Ectodermal cell (in vitro differentiated cells): Measurements from ENCODE around the gene LAMA2.

Source experiments
- H3K27ac ChIP-seq: 2 replicates; pipeline ENCODE4 v1.7.0; 2013; ENCODE audit warnings: mild to moderate bottlenecking, low read depth, low read length; ENCODE audit not compliant: insufficient read depth, poor library complexity, severe bottlenecking
- H3K27me3 ChIP-seq: 2 replicates; pipeline ENCODE4 v1.7.0; 2013; ENCODE audit warnings: mild to moderate bottlenecking, low read length; ENCODE audit not compliant: insufficient read depth, control insufficient read depth, poor library complexity, severe bottlenecking
- H3K36me3 ChIP-seq: one replicate; pipeline ENCODE4 v1.7.0; 2013; ENCODE audit warnings: low read length; ENCODE audit not compliant: control insufficient read depth, insufficient read depth
- H3K4me1 ChIP-seq: one replicate; pipeline ENCODE4 v1.7.0; 2013; ENCODE audit warnings: low read length; ENCODE audit not compliant: control insufficient read depth, insufficient read depth
- H3K4me3 ChIP-seq: 2 replicates; pipeline ENCODE4 v1.7.0; 2013; ENCODE audit warnings: low read depth, low read length, control low read depth; ENCODE audit not compliant: insufficient read depth
- H3K9me3 ChIP-seq: 2 replicates; pipeline ENCODE4 v1.7.0; 2013; ENCODE audit warnings: mild to moderate bottlenecking, low read length, moderate library complexity; ENCODE audit not compliant: control insufficient read depth
- WGBS, 2 experiments: methylation state at CpG; one replicate each; pipeline ENCODE4 v1.1.7; 2013; ENCODE audit warnings: missing lambda C conversion rate in 2 of 2; 5-methylcytosine and 5-hydroxymethylcytosine counted together

Gene LAMA2

DNA sequence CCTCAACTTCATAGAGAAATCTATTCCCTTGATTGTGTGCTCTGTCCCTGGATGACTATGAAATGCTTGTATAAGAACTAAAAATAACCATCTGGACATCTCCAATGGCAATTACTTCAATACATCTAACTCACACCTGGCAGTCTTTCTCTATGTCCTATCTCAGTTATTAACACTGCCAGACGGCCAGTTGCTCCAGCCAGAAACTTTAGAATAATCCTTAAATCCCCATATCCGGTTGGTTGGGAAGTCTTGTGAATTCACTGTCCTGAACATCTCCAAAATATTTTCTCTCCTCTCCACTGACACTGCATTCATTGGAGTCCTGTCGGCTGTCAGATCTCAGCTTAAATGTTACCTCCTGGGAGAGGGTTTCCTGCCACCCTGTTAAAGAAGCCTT is 12.2 kb upstream of the LAMA2 start:
- H3K27ac ChIP-seq, result no peak overlapping the region
- 86 to 91% methylated on average over 3 of the region's 3 CpGs for WGBS, 2 experiments
- H3K27me3 ChIP-seq, result no peaks in the 10 kb centered on the region

DNA sequence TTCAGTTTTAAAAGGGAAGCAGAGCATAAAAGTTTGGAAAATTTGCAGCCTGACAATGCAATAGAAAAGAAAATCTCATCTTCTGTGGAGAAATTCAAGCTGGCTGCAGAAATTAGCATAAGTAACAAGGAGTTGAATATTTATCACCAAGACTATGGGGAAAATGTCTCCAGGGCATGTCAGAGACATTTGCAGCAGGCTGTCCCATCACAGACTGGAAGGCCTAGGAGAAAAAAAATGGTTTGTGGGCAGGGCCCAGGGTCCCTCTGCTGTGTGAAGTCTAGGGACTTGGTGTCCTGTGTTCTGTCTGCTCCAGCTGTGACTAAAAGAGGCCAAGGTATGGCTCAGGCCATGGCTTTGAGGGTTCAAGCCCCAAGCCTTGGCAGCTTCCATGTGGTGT is 8.1 kb upstream of the LAMA2 start:
- Histone ChIP-seq H3K36me3 (no peaks in the 10 kb centered on the region), H3K27ac (no peak overlapping the region), H3K9me3 (no peaks in the 10 kb centered on the region), H3K27me3 (no peaks in the 10 kb centered on the region), H3K4me3 (no peak overlapping the region), H3K4me1 (no peaks in the 10 kb centered on the region)

More for the DNA sequence above, 12.2 kb upstream of the LAMA2 start:
- H3K9me3 ChIP-seq, result no peaks in the 10 kb centered on the region
- no peaks in the 10 kb centered on the region for H3K4me1 ChIP-seq
- H3K36me3 ChIP-seq, result no peaks in the 10 kb centered on the region
- H3K4me3 ChIP-seq, result no peak overlapping the region

DNA sequence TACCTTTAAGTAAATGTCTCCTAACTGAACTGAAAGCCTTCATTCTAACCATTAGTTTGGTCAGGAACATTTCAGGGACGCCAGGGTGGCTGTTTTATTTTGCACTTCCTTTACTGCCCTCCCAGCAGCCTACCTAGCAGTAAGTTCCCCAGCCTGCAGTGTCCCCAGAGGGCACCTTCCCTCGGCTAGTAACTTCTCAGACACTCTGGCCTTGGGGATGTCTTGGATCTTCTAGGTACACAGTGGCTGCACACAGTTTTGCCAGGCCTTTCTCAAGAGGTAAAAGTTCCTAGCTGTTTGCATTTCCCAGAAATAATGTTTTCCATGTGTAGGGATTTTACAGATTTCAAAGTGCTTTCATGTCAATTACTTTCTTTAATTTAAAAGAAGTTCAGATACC is 378 bp upstream of the LAMA2 start:
- Histone ChIP-seq H3K36me3 (no peaks in the 10 kb centered on the region), H3K9me3 (no peaks in the 10 kb centered on the region), H3K27ac (no peak overlapping the region), H3K4me3 (no peak overlapping the region), H3K4me1 (no peaks in the 10 kb centered on the region), H3K27me3 (peaks cover 14% of the 10 kb centered on the region)
- 50 to 54% methylated on average over 2 of the region's 2 CpGs for WGBS, 2 experiments

DNA sequence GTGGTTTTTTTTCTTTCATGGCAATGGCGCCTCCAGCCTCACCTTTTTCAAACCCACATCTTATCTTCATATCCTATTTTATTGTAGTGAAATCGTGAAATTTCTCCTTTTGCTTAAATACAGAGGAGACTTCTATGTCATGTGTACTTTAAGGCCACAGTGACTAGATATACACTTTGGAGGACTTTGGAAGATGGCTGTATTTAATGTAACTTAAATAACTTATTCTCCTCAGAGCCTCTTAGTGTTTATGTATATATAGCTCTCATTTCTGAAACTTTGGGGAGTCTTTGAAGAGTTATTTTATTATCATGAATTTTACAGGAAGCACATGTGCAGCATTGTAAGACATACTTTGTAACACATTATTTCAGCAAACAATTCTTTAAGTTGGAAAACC is 968 bp downstream of the LAMA2 start:
- Histone ChIP-seq H3K4me3 (no peak overlapping the region), H3K36me3 (no peaks in the 10 kb centered on the region), H3K27me3 (peaks cover 14% of the 10 kb centered on the region), H3K27ac (no peak overlapping the region), H3K4me1 (no peaks in the 10 kb centered on the region), H3K9me3 (no peaks in the 10 kb centered on the region)
- 83% methylated on average over 2 of the region's 2 CpGs; no CpG with 5 or more reads in 1 of the 2 experiments for WGBS, 2 experiments

DNA sequence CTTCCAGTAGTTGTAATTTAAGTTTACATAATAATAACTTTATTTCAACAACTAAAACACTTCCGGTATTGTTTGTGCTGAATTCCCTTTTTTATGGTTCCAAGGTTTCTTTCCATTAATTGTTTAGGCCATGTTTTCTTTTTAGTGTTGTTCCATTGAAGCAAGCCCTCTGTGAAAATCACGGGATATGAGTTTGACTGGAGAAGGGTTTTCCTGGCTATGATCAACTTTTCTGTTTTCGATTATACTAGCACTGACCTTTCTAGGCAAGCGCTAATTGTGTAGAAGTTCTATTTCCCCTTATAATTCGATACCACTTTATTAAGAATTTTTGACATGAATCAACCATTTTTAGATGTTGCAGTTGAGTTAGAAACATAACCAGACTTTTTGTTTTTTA is 2.4 kb downstream of the LAMA2 start:
- peaks cover 14% of the 10 kb centered on the region for H3K27me3 ChIP-seq
- H3K4me3 ChIP-seq, result no peak overlapping the region
- 92 to 99% methylated on average over 1 to 5 of the region's 5 CpGs for WGBS, 2 experiments
- no peaks in the 10 kb centered on the region for H3K9me3 ChIP-seq
- no peaks in the 10 kb centered on the region for H3K4me1 ChIP-seq
- no peaks in the 10 kb centered on the region for H3K36me3 ChIP-seq
- H3K27ac ChIP-seq, result no peak overlapping the region

DNA sequence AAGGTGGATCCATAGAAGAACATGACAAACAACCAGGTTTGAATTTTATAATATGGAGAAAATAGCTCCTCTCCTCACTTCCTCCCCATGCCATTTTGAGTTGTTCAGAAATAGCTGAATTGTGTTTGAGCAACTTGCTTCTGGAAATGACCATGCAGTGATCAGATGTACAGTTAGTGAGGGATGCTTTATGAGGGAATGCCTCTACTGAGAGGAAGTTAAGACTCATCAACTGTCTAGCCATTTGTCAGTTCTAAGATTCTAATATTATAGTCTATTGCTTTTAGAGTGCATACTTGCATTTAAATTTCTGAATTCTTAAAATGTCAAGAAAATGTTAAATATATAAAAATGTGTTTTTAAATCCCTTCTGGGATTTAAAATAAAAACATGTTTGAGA is 3.8 kb downstream of the LAMA2 start:
- Histone ChIP-seq H3K9me3 (no peaks in the 10 kb centered on the region), H3K36me3 (no peaks in the 10 kb centered on the region), H3K27ac (no peak overlapping the region), H3K27me3 (peaks cover 14% of the 10 kb centered on the region), H3K4me3 (no peak overlapping the region), H3K4me1 (no peaks in the 10 kb centered on the region)

DNA sequence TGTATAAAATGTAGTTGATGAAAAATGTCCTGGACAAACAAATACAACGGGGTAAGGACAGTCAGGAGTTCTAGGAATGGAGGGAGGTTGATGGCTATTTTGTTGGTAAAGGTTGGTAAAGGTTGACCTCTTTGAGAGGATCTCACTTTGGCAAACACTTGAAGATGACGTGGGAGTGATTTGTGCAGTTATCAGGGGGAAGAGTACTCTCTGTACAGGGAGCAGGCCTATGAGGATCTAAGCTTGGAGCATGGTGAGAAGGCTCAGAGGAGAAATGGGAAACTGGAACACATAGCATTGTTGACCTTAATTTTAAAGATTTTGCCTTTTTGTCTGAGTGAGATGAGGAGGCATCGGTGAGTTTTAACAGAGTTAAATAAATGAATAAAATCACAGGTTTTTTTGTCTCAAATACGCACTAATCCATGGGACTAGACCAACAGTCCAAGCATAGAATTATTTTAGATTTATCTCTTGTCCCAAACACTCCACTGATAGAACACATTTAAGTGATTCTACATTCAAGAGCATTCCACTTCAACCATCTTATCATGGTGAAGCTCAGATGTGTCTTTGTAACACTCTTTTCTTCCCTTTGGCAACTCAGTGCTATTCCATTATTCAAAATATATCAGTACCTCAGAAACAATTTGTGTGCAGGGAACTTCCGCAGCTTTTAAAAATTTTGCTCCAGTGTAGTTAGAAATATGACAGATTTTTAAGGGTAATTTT is 5.7 kb downstream of the LAMA2 start:
- Histone ChIP-seq H3K4me3 (no peak overlapping the region), H3K27ac (no peak overlapping the region), H3K9me3 (no peaks in the 10 kb centered on the region), H3K4me1 (no peaks in the 10 kb centered on the region), H3K27me3 (peaks cover 4% of the 10 kb centered on the region), H3K36me3 (no peaks in the 10 kb centered on the region)
- WGBS, 2 experiments, result 88 to 95% methylated on average over 4 of the region's 5 CpGs

DNA sequence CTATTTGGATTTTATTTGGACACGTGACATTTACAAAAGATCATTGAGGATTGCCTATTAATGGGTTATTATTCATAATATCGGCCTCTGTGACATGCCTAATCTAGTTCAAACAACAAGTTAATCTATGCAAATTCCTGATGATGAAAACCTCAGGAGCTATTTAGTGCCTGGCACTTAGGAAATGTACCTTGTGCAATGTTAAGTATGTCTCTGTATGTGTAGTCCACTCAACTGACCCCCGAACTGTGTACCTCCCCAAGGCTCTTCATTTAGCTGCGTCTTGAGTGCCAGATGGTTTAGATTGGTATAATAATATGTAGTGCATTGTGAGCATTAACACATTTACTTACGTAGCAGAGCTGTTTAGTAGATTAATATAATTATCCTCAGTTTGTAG is 6.9 kb downstream of the LAMA2 start:
- Histone ChIP-seq H3K9me3 (no peaks in the 10 kb centered on the region), H3K27me3 (no peaks in the 10 kb centered on the region), H3K27ac (no peak overlapping the region), H3K36me3 (no peaks in the 10 kb centered on the region), H3K4me1 (no peaks in the 10 kb centered on the region), H3K4me3 (no peak overlapping the region)
- 90 to 91% methylated on average over 4 to 5 of the region's 5 CpGs for WGBS, 2 experiments

DNA sequence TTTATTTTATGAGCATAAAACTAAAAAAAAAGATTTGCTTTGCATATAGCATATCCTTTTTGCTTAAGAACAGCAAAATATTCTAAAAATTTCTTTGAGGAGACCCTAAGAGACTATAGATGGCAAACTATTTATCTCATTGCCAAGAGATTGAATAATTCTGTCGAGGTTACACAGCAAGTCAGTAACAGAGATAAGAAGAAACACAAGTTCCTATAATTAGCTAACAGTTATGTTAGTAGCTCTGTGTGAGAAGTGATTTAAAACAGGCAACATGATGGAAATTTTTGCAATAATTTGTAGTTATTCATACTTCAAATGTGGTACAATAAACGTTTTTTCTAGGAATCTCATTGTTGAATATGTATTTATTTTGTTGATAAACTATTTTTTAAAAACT is 9.1 kb downstream of the LAMA2 start:
- Histone ChIP-seq H3K36me3 (no peaks in the 10 kb centered on the region), H3K27ac (no peak overlapping the region), H3K4me3 (no peak overlapping the region), H3K27me3 (no peaks in the 10 kb centered on the region), H3K9me3 (no peaks in the 10 kb centered on the region), H3K4me1 (no peaks in the 10 kb centered on the region)
- 100% methylated on average over 1 of the region's 2 CpGs; no CpG with 5 or more reads in 1 of the 2 experiments for WGBS, 2 experiments

DNA sequence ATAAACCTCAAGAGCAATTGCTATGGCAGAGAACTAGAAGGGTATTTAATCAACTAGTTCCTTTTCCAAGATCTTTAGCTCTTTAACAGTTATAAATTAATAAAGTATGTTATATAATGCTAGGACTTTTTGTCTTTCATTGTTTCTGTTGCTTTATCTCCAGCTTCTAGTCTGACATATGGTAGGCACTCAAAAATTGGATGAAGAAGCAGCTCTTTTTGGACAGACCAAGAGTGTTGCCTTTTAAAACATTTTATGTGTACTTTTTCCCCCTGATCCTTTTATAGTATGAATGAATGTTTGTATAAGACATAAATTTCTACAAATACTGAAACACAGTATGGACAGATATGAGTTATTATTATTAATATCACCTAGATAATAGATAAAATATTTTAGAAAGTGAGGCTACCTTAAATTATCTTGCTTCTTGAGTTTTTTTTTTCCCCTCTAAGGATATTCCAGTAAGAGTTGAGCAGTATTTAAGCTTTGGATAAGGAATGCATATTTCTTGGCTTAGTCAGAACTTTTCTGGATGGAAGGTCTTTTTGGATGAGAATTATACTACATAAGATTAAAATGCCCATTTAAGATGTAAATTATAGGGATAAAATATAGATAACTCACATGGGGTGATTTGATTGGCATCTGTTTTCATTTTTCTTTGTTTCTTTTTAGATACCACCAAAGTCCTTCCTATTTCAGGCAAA is 16.6 kb downstream of the LAMA2 start:
- no peak overlapping the region for H3K4me3 ChIP-seq
- H3K9me3 ChIP-seq, result no peaks in the 10 kb centered on the region
- H3K4me1 ChIP-seq, result no peaks in the 10 kb centered on the region
- H3K36me3 ChIP-seq, result no peaks in the 10 kb centered on the region
- H3K27ac ChIP-seq, result no peak overlapping the region
- no peaks in the 10 kb centered on the region for H3K27me3 ChIP-seq
